K562 (cell line): Measurements from ENCODE around the gene TMSB4X. TPM values are rescaled to one million over a fixed set of nuclear protein-coding genes. Genes with fewer than 3 reads are reported as not detected.
A peak's percentile ranks its signal among the peaks of the same experiment; 100 is the strongest.

Source experiments
- CBX2 ChIP-seq: fragments of 200-600 bp; sonication (generic); IDR thresholded peaks from one replicate; pipeline ENCODE4 v1.6.1; 2012; ENCODE audit warnings: mild to moderate bottlenecking, low read length, inconsistent platforms; ENCODE audit not compliant: insufficient read depth, poor library complexity, severe bottlenecking
- CREM ChIP-seq: IDR thresholded peaks from 2 replicates; pipeline ENCODE4 v1.6.1; 2014; ENCODE audit warnings: antibody characterized with exemption, low read depth
- MEIS2 ChIP-seq: fragments of 450-650 bp; IDR thresholded peaks from 2 replicates; pipeline ENCODE4 v1.6.1; 2014; ENCODE audit warnings: mild to moderate bottlenecking; ENCODE audit not compliant: partially characterized antibody
- NELFE ChIP-seq: IDR thresholded peaks from 2 replicates; pipeline ENCODE4 v1.6.1; 2011; ENCODE audit warnings: mild to moderate bottlenecking; ENCODE audit not compliant: insufficient read depth, insufficient read length
- PHTF2 ChIP-seq: fragments of 250-450 bp; sonication (Bioruptor Pico); IDR thresholded peaks from 2 replicates; pipeline ENCODE4 v1.5.0; 2021; ENCODE audit warnings: mild to moderate bottlenecking
- TFAM ChIP-seq: fragments of 250-450 bp; sonication (Bioruptor Pico); conservative IDR thresholded peaks from 2 replicates; pipeline ENCODE4 v1.5.0; 2021; ENCODE audit warnings: mild to moderate bottlenecking, moderate library complexity
- ZNF3 ChIP-seq: fragments of 250-450 bp; sonication (Bioruptor Pico); IDR thresholded peaks from 2 replicates; pipeline ENCODE4 v1.5.0; 2021; ENCODE audit warnings: mild to moderate bottlenecking, moderate library complexity
- ZNF449 ChIP-seq: fragments of 250-450 bp; sonication (Bioruptor Pico); IDR thresholded peaks from 2 replicates; pipeline ENCODE4 v1.8.0; 2022; ENCODE audit warnings: moderate library complexity, mild to moderate bottlenecking, inconsistent platforms
- ZNF75A ChIP-seq: fragments of 450-650 bp; formaldehyde crosslinking; IDR thresholded peaks from 2 replicates; pipeline ENCODE4 v1.4.0; 2020; ENCODE audit warnings: mild to moderate bottlenecking
- polyA plus RNA-seq, 8 experiments: library from polyadenylated mRNA; depleted of rRNA in 4 of 8; stranded (reverse) in 5 of 8; unstranded in 3 of 8; fragments of >200 nt; fragmentation: Nextera tagmentation in 2 of 8; fragmentation: Illumina TruSeq in 1 of 8; extraction: Ambion mirVana in 2 of 8; extraction: Trizol in 1 of 8; gene quantifications; 2 replicates each; pipeline versions ENCODE4 v1.2.1 to v1.2.3, GENCODE V29; 2011 to 2014; ENCODE audit warnings: inconsistent platforms in 1 of 8, missing spikeins in 1 of 8
- total RNA-seq, 7 experiments: library from RNA; depleted of rRNA in 6 of 7; stranded (reverse); fragments of >200 nt in 6 of 7; fragmentation: Illumina TruSeq in 2 of 7; extraction: Trizol in 2 of 7; gene quantifications; 2 replicates each; pipeline versions ENCODE4 v1.2.1 to v1.2.3, GENCODE V29; 2011 to 2021; ENCODE audit warnings: low replicate concordance in 1 of 7
- TF ChIP-seq, protein P1 (sequence below): IDR thresholded peaks from 2 replicates; pipeline ENCODE4 v1.6.1; 2011; ENCODE audit not compliant: insufficient read length; ENCODE audit errors: extremely low read depth
- TF ChIP-seq, protein P2 (sequence below): fragments of 450-650 bp; formaldehyde crosslinking; IDR thresholded peaks from 2 replicates; pipeline ENCODE4 v1.4.0; 2022; ENCODE audit warnings: missing genetic modification characterization
- TF ChIP-seq, protein P3 (sequence below): sonication (generic); formaldehyde crosslinking; IDR thresholded peaks from 2 replicates; pipeline ENCODE4 v1.8.0; 2023; ENCODE audit warnings: missing genetic modification reagents, mild to moderate bottlenecking, borderline replicate concordance
- TF ChIP-seq, protein P4 (sequence below): fragments of 250-450 bp; sonication (Bioruptor Pico); IDR thresholded peaks from 2 replicates; pipeline ENCODE4 v1.6.1; 2021; ENCODE audit warnings: mild to moderate bottlenecking
- TF ChIP-seq, protein P5 (sequence below): fragments of 250-450 bp; sonication (Bioruptor Pico); IDR thresholded peaks from 2 replicates; pipeline ENCODE4 v1.8.0; 2021; ENCODE audit warnings: moderate library complexity, mild to moderate bottlenecking, inconsistent platforms

The TMSB4X gene
- total and polyA plus RNA-seq, 9 of the 15 experiments (the other 6 are each of a cell fraction or from before 2014, with no cell fraction given), result 1,035 to 2,035 (median 1,529) TPM

DNA sequence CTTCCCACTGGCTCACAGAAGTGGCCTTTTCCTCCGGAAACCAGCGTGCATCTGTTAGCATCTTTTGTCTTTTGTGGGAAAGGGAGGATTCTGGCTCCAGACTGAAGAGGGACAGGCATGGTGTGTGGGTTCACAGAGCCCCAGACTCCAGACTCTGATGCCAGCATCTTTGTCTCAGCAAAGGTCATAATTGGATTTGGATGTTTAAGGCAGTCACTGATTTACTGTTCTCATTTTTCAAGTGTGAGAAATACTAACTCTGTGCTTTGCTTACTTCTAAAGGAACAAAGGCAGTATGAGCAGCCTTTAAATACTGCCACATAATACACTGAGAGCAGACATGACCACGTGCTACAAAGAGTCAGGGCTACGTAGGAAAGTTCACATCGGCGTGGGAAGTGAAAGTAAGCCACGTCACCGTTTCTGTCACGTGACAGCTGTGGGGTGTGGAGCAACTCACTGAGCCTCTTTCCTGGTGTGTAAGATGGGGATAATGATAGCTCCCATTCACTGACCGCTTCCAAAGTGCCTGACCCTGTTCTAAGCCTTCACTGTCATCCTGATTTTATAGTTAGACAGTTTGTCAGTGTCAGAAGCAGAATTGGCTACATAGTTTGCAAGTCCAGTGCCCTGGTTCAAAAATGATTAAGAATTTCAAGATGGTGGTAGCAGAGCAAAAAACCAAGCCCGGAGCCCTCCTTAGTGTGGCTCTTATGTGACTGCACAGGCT is 24.8 kb upstream of the TMSB4X start (continued):
- TF ChIP-seq, protein P1, sequence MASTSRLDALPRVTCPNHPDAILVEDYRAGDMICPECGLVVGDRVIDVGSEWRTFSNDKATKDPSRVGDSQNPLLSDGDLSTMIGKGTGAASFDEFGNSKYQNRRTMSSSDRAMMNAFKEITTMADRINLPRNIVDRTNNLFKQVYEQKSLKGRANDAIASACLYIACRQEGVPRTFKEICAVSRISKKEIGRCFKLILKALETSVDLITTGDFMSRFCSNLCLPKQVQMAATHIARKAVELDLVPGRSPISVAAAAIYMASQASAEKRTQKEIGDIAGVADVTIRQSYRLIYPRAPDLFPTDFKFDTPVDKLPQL, result no peak
- TF ChIP-seq ZNF75A (CRISPR knock-in tag), result no peak
- peak; percentile 54 for TF ChIP-seq MEIS2
- no peak for TF ChIP-seq ZNF3 (CRISPR knock-in tag)
- TF ChIP-seq, protein P2, sequence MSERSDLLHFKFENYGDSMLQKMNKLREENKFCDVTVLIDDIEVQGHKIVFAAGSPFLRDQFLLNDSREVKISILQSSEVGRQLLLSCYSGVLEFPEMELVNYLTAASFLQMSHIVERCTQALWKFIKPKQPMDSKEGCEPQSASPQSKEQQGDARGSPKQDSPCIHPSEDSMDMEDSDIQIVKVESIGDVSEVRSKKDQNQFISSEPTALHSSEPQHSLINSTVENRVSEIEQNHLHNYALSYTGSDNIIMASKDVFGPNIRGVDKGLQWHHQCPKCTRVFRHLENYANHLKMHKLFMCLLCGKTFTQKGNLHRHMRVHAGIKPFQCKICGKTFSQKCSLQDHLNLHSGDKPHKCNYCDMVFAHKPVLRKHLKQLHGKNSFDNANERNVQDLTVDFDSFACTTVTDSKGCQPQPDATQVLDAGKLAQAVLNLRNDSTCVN (CRISPR knock-in tag), result no peak
- no peak for TF ChIP-seq CBX2
- no peak for TF ChIP-seq PHTF2 (CRISPR knock-in tag)
- TF ChIP-seq ZNF449 (CRISPR knock-in tag), result no peak
- peak; percentile 92 for TF ChIP-seq CREM
- no peak for TF ChIP-seq TFAM (CRISPR knock-in tag)
- TF ChIP-seq, protein P3, sequence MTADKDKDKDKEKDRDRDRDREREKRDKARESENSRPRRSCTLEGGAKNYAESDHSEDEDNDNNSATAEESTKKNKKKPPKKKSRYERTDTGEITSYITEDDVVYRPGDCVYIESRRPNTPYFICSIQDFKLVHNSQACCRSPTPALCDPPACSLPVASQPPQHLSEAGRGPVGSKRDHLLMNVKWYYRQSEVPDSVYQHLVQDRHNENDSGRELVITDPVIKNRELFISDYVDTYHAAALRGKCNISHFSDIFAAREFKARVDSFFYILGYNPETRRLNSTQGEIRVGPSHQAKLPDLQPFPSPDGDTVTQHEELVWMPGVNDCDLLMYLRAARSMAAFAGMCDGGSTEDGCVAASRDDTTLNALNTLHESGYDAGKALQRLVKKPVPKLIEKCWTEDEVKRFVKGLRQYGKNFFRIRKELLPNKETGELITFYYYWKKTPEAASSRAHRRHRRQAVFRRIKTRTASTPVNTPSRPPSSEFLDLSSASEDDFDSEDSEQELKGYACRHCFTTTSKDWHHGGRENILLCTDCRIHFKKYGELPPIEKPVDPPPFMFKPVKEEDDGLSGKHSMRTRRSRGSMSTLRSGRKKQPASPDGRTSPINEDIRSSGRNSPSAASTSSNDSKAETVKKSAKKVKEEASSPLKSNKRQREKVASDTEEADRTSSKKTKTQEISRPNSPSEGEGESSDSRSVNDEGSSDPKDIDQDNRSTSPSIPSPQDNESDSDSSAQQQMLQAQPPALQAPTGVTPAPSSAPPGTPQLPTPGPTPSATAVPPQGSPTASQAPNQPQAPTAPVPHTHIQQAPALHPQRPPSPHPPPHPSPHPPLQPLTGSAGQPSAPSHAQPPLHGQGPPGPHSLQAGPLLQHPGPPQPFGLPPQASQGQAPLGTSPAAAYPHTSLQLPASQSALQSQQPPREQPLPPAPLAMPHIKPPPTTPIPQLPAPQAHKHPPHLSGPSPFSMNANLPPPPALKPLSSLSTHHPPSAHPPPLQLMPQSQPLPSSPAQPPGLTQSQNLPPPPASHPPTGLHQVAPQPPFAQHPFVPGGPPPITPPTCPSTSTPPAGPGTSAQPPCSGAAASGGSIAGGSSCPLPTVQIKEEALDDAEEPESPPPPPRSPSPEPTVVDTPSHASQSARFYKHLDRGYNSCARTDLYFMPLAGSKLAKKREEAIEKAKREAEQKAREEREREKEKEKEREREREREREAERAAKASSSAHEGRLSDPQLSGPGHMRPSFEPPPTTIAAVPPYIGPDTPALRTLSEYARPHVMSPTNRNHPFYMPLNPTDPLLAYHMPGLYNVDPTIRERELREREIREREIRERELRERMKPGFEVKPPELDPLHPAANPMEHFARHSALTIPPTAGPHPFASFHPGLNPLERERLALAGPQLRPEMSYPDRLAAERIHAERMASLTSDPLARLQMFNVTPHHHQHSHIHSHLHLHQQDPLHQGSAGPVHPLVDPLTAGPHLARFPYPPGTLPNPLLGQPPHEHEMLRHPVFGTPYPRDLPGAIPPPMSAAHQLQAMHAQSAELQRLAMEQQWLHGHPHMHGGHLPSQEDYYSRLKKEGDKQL (CRISPR knock-in tag), result no peak
- TF ChIP-seq, protein P4, sequence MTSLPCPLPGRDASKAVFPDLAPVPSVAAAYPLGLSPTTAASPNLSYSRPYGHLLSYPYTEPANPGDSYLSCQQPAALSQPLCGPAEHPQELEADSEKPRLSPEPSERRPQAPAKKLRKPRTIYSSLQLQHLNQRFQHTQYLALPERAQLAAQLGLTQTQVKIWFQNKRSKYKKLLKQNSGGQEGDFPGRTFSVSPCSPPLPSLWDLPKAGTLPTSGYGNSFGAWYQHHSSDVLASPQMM, result no peak
- TF ChIP-seq NELFE, result no peak
- TF ChIP-seq, protein P5, sequence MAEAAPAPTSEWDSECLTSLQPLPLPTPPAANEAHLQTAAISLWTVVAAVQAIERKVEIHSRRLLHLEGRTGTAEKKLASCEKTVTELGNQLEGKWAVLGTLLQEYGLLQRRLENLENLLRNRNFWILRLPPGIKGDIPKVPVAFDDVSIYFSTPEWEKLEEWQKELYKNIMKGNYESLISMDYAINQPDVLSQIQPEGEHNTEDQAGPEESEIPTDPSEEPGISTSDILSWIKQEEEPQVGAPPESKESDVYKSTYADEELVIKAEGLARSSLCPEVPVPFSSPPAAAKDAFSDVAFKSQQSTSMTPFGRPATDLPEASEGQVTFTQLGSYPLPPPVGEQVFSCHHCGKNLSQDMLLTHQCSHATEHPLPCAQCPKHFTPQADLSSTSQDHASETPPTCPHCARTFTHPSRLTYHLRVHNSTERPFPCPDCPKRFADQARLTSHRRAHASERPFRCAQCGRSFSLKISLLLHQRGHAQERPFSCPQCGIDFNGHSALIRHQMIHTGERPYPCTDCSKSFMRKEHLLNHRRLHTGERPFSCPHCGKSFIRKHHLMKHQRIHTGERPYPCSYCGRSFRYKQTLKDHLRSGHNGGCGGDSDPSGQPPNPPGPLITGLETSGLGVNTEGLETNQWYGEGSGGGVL (CRISPR knock-in tag), result no peak
